HFF-Myc (cell line): ENCODE data around the gene TNP1.

Experiments
- DNase-seq: peaks from one replicate; pipeline ENCODE4 v3.0.0-alpha.2; 2011; ENCODE audit warnings: low read depth; ENCODE audit errors: extremely low read depth
- H3K4me3 ChIP-seq: replicated peaks from 2 replicates; pipeline ENCODE4 v1.5.1; 2011; ENCODE audit warnings: low read depth, mild to moderate bottlenecking, control low read depth, low read length
- CTCF ChIP-seq: IDR thresholded peaks from 2 replicates; pipeline ENCODE4 v1.5.1; 2012; ENCODE audit warnings: mild to moderate bottlenecking, low read depth, low read length, control low read depth; ENCODE audit errors: missing control alignments

The TNP1 gene

GRCh38 chr2:216850665-216851322, 9.1 kb downstream of the TNP1 start:
- H3K4me3 ChIP-seq = no peak overlapping the region
- no peak for DNase-seq
- no peak for TF ChIP-seq CTCF

GRCh38 chr2:216849987-216850386, 9.9 kb downstream of the TNP1 start:
- TF ChIP-seq CTCF = no peak
- no peak overlapping the region for H3K4me3 ChIP-seq
- DNase-seq = no peak

GRCh38 chr2:216845426-216845825, 14.4 kb downstream of the TNP1 start:
- no peak for DNase-seq
- TF ChIP-seq CTCF = no peak
- no peak overlapping the region for H3K4me3 ChIP-seq

- no peak overlapping the region for H3K4me3 ChIP-seq
- no peak for TF ChIP-seq CTCF
- DNase-seq = no peak
Measured at GRCh38 chr2:216842636-216843035, 17.2 kb downstream of the TNP1 start.

GRCh38 chr2:216839688-216840087, 20.2 kb downstream of the TNP1 start:
- TF ChIP-seq CTCF = no peak
- no peak overlapping the region for H3K4me3 ChIP-seq
- DNase-seq = no peak

- TF ChIP-seq CTCF = no peak
- H3K4me3 ChIP-seq = no peak overlapping the region
- DNase-seq = no peak
Measured at GRCh38 chr2:216838151-216838550, 21.7 kb downstream of the TNP1 start.

- H3K4me3 ChIP-seq = no peak overlapping the region
- no peak for TF ChIP-seq CTCF
- DNase-seq = no peak
Measured at GRCh38 chr2:216837740-216838139, 22.1 kb downstream of the TNP1 start.
